GM18520 (cell line): ENCODE measurements around the gene ANKRD31.
"Not testable (repeated sequence)": the region's sequence is repeated elsewhere in the genome, so short reads cannot be mapped to it uniquely, and the experiment has no call there.

Experiments
- ATAC-seq: cut with Tn5 transposase; IDR thresholded peaks from one replicate; pipeline ENCODE4 v1.9.1; 2021; ENCODE audit not compliant: unreplicated experiment

ANKRD31 gene

GRCh38 chr5:75161508-75161907 is 75.2 kb downstream of the ANKRD31 start:
- not testable (repeated sequence) for ATAC-seq

- ATAC-seq = no peak
These were observed 80.1 kb downstream of the ANKRD31 start for GRCh38 chr5:75156585-75156984.

GRCh38 chr5:75152860-75153259 is 83.8 kb downstream of the ANKRD31 start:
- ATAC-seq = no peak

- ATAC-seq = no peak
These were observed 88.6 kb downstream of the ANKRD31 start for GRCh38 chr5:75148051-75148450.

GRCh38 chr5:75142566-75143136 is 94.0 kb downstream of the ANKRD31 start:
- ATAC-seq = no peak

- no peak for ATAC-seq
These were observed 96.4 kb downstream of the ANKRD31 start for GRCh38 chr5:75140277-75140676.

GRCh38 chr5:75138689-75139088 is 98.0 kb downstream of the ANKRD31 start:
- ATAC-seq = no peak

GRCh38 chr5:75130818-75131349 is 105.8 kb downstream of the ANKRD31 start:
- ATAC-seq = no peak

GRCh38 chr5:75116856-75117255 is 119.8 kb downstream of the ANKRD31 start:
- no peak for ATAC-seq

- ATAC-seq = not testable (repeated sequence)
These were observed 122.4 kb downstream of the ANKRD31 start for GRCh38 chr5:75114311-75114710.

- ATAC-seq = no peak
These were observed 123.1 kb downstream of the ANKRD31 start for GRCh38 chr5:75113354-75114113.

- ATAC-seq = no peak
These were observed 127.6 kb downstream of the ANKRD31 start for GRCh38 chr5:75108931-75109596.

GRCh38 chr5:75108515-75108914 is 128.2 kb downstream of the ANKRD31 start:
- ATAC-seq = no peak

GRCh38 chr5:75095956-75096355 is 140.7 kb downstream of the ANKRD31 start:
- not testable (repeated sequence) for ATAC-seq

GRCh38 chr5:75091597-75091996 is 145.1 kb downstream of the ANKRD31 start:
- ATAC-seq = no peak

GRCh38 chr5:75089662-75090061 is 147.0 kb downstream of the ANKRD31 start:
- ATAC-seq = no peak

GRCh38 chr5:75089137-75089536 is 147.5 kb downstream of the ANKRD31 start:
- ATAC-seq = no peak

GRCh38 chr5:75088648-75089047 is 148.0 kb downstream of the ANKRD31 start:
- no peak for ATAC-seq

GRCh38 chr5:75081510-75081909 is 155.2 kb downstream of the ANKRD31 start:
- ATAC-seq = no peak

- not testable (repeated sequence) for ATAC-seq
These were observed 157.3 kb downstream of the ANKRD31 start for GRCh38 chr5:75079346-75079745.

GRCh38 chr5:75078027-75078426 is 158.7 kb downstream of the ANKRD31 start:
- no peak for ATAC-seq

GRCh38 chr5:75072061-75072460 is 164.6 kb downstream of the ANKRD31 start:
- ATAC-seq = no peak
